ENCODE results near the gene NOL4L. TPM values are rescaled to one million over a fixed set of nuclear protein-coding genes. Genes with fewer than 3 reads are reported as not detected.

The NOL4L gene
- total RNA-seq, 1 donor from 2014 or later: 19.7 TPM

DNA sequence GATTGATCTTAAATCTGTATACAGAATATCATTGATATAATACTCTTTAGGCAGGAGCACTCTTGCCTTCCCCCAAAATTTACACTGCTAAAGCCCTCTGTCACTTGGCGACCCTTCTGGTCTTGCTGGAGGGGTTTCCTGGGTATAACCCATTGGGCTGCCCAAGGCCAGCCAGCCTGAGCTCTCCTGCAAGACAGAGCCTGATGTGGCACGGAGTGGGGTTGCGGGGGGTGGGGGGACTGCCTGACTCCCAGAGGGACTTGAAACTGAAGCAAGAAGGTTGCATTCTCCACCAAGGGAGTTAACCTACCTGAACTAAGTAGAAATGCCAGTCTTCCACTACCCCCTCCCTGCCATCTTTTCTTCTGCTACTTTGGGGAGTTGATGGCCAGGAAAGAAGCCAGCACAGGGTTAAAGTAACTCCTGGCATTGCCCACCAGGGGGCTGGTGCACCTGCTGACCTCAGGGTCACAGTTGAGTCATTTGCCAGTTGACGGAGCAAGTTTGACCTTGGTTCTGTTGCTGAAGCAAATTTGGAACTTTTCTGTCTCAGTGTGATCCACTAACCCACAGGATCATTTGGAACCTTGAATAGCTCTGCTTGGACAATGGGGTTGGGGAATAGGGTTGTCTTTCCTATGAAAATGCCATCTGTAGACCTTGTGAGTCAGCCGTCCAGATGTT lies 147.6 kb downstream of the NOL4L start:
- Histone ChIP-seq H3K36me3 (peaks cover 82% of the 10 kb centered on the region), H3K9me3 (no peaks in the 10 kb centered on the region), H3K4me3 (no peak overlapping the region), H3K4me1 (no peaks in the 10 kb centered on the region), H3K27me3 (no peaks in the 10 kb centered on the region), H3K27ac (no peak overlapping the region)
- intact Hi-C loops (cut with DNase I): no loop called here
- DNase-seq (no peak), ATAC-seq (no peak)
- TF ChIP-seq, protein P1, sequence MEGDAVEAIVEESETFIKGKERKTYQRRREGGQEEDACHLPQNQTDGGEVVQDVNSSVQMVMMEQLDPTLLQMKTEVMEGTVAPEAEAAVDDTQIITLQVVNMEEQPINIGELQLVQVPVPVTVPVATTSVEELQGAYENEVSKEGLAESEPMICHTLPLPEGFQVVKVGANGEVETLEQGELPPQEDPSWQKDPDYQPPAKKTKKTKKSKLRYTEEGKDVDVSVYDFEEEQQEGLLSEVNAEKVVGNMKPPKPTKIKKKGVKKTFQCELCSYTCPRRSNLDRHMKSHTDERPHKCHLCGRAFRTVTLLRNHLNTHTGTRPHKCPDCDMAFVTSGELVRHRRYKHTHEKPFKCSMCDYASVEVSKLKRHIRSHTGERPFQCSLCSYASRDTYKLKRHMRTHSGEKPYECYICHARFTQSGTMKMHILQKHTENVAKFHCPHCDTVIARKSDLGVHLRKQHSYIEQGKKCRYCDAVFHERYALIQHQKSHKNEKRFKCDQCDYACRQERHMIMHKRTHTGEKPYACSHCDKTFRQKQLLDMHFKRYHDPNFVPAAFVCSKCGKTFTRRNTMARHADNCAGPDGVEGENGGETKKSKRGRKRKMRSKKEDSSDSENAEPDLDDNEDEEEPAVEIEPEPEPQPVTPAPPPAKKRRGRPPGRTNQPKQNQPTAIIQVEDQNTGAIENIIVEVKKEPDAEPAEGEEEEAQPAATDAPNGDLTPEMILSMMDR (IDR thresholded peaks at IDR 0.05): peak; percentile 11

DNA sequence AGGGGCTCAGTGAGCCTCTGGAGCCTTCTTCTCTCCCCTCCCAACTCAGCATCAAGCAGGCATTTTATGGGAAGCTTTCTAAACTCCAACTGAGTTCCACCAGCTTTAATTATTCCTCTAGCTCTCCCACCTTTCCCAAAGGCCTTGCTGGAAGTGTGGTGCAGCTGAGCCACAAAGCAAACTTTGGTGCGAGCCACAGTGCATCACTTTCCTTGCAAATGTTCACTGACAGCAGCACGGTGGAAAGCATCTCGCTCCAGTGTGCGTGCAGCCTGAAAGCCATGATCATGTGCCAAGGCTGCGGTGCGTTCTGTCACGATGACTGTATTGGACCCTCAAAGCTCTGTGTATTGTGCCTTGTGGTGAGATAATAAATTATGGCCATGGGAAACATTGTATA lies 148.2 kb downstream of the NOL4L start:
- intact Hi-C loops (cut with DNase I): no loop called here
- H3K36me3 ChIP-seq: peaks cover 84% of the 10 kb centered on the region

DNA sequence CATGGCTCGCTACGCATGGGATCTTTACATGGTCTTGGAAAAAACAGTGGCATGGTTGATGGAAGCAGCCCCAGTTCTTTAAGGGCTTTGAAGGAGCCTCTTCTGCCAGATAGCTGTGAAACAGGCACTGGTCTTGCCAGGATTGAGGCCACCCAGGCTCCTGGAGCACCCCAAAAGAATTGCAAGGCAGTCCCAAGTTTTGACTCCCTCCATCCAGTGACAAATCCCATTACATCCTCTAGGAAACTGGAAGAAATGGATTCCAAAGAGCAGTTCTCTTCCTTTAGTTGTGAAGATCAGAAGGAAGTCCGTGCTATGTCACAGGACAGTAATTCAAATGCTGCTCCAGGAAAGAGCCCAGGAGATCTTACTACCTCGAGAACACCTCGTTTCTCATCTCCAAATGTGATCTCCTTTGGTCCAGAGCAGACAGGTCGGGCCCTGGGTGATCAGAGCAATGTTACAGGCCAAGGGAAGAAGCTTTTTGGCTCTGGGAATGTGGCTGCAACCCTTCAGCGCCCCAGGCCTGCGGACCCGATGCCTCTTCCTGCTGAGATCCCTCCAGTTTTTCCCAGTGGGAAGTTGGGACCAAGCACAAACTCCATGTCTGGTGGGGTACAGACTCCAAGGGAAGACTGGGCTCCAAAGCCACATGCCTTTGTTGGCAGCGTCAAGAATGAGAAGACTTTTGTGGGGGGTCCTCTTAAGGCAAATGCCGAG lies 148.8 kb downstream of the NOL4L start:
- no peak for ATAC-seq
- intact Hi-C loops (cut with DNase I): no loop called here

More for the DNA sequence above, 148.2 kb downstream of the NOL4L start:
- DNase-seq (no peak), ATAC-seq (no peak)
- H3K27me3 ChIP-seq: no peaks in the 10 kb centered on the region
- no peaks in the 10 kb centered on the region for H3K9me3 ChIP-seq
- H3K4me3 ChIP-seq: no peak overlapping the region
- no peak overlapping the region for H3K27ac ChIP-seq
- H3K4me1 ChIP-seq: no peaks in the 10 kb centered on the region
- TF ChIP-seq, protein P1 (IDR thresholded peaks at IDR 0.05): no peak

DNA sequence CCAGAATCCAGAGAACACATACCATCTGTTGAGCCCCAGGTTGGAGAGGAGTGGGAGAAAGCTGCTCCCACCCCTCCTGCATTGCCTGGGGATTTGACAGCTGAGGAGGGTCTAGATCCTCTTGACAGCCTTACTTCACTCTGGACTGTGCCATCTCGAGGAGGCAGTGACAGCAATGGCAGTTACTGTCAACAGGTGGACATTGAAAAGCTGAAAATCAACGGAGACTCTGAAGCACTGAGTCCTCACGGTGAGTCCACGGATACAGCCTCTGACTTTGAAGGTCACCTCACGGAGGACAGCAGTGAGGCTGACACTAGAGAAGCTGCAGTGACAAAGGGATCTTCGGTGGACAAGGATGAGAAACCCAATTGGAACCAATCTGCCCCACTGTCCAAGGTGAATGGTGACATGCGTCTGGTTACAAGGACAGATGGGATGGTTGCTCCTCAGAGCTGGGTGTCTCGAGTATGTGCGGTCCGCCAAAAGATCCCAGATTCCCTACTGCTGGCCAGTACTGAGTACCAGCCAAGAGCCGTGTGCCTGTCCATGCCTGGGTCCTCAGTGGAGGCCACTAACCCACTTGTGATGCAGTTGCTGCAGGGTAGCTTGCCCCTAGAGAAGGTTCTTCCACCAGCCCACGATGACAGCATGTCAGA lies 149.6 kb downstream of the NOL4L start:
- Histone ChIP-seq H3K4me3 (no peak overlapping the region), H3K27ac (no peak overlapping the region), H3K4me1 (no peaks in the 10 kb centered on the region), H3K9me3 (no peaks in the 10 kb centered on the region), H3K27me3 (no peaks in the 10 kb centered on the region), H3K36me3 (peaks cover 87% of the 10 kb centered on the region)
- intact Hi-C loops (cut with DNase I): no loop called here
- DNase-seq: no peak
- TF ChIP-seq, protein P1 (IDR thresholded peaks at IDR 0.05): no peak
- no peak for ATAC-seq

More for the DNA sequence above, 148.8 kb downstream of the NOL4L start:
- Histone ChIP-seq H3K4me1 (no peaks in the 10 kb centered on the region), H3K36me3 (peaks cover 84% of the 10 kb centered on the region), H3K27ac (no peak overlapping the region), H3K4me3 (no peak overlapping the region), H3K27me3 (no peaks in the 10 kb centered on the region), H3K9me3 (no peaks in the 10 kb centered on the region)
- TF ChIP-seq, protein P1 (IDR thresholded peaks at IDR 0.05): no peak
- DNase-seq: no peak

DNA sequence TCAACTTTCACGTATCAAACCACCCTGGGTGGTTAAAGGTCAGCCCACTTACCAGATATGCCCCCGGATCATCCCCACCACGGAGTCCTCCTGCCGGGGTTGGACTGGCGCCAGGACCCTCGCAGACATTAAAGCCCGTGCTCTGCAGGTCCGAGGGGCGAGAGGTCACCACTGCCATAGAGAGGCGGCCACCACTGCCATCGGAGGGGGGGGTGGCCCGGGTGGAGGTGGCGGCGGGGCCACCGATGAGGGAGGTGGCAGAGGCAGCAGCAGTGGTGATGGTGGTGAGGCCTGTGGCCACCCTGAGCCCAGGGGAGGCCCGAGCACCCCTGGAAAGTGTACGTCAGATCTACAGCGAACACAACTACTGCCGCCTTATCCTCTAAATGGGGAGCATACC lies 150.7 kb downstream of the NOL4L start:
- Histone ChIP-seq H3K4me1 (no peaks in the 10 kb centered on the region), H3K27ac (peak overlapping the region; percentile 11), H3K4me3 (no peak overlapping the region), H3K27me3 (no peaks in the 10 kb centered on the region), H3K9me3 (no peaks in the 10 kb centered on the region), H3K36me3 (peaks cover 98% of the 10 kb centered on the region)
- DNase-seq: no peak
- TF ChIP-seq, protein P1 (IDR thresholded peaks at IDR 0.05): no peak
- intact Hi-C loops (cut with DNase I): no loop called here
- ATAC-seq: no peak
